Osteocyte (in vitro differentiated cells): ENCODE results near the gene ENPP7. TPM values are rescaled to one million over a fixed set of nuclear protein-coding genes. Genes with fewer than 3 reads are reported as not detected.

ENCODE experiments used
- DNase-seq: peaks from one replicate; pipeline ENCODE4 v3.0.0; 2021; ENCODE audit warnings: mixed read lengths; ENCODE audit not compliant: unreplicated experiment; ENCODE audit errors: extremely low spot score
- H3K27ac Mint-ChIP-seq: one replicate; pipeline ENCODE4 v1.8.0; 2021; ENCODE audit warnings: mild to moderate bottlenecking, mixed read lengths; ENCODE audit not compliant: unreplicated experiment
- H3K27me3 Mint-ChIP-seq: one replicate; pipeline ENCODE4 v1.8.0; 2021; ENCODE audit warnings: mixed read lengths; ENCODE audit not compliant: unreplicated experiment
- H3K36me3 Mint-ChIP-seq: one replicate; pipeline ENCODE4 v1.8.0; 2021; ENCODE audit warnings: mixed read lengths; ENCODE audit not compliant: unreplicated experiment
- H3K4me1 Mint-ChIP-seq: one replicate; pipeline ENCODE4 v1.8.0; 2021; ENCODE audit warnings: mixed read lengths; ENCODE audit not compliant: unreplicated experiment
- H3K4me3 Mint-ChIP-seq: one replicate; pipeline ENCODE4 v1.8.0; 2021; ENCODE audit warnings: mild to moderate bottlenecking, moderate library complexity, mixed read lengths; ENCODE audit not compliant: unreplicated experiment
- H3K9me3 Mint-ChIP-seq: one replicate; pipeline ENCODE4 v1.8.0; 2021; ENCODE audit warnings: mixed read lengths; ENCODE audit not compliant: unreplicated experiment
- long read RNA-seq: library from polyadenylated mRNA; unstranded; transcript quantifications from one replicate; pipeline ENCODE4 v2.0.0, GENCODE V29; 2021
- total RNA-seq: library from RNA; stranded (reverse); gene quantifications from 2 replicates; pipeline ENCODE4 v1.2.1, GENCODE V29; 2021
- TF ChIP-seq, protein P1 (sequence below): fragments of 200-600 bp; sonication (generic); IDR thresholded peaks from 2 replicates; pipeline ENCODE4 v1.5.0; 2021; ENCODE audit warnings: antibody characterized with exemption, mild to moderate bottlenecking, moderate library complexity

ENPP7 gene
- not detected in 2 replicates for total RNA-seq
- long read RNA-seq, result 0 reads

- no peaks in the 10 kb centered on the region for H3K27me3 Mint-ChIP-seq
- no peak within 1 kb of the TSS for H3K27ac Mint-ChIP-seq
- no peaks in the 10 kb centered on the region for H3K36me3 Mint-ChIP-seq
- H3K4me3 Mint-ChIP-seq, result no peak within 1 kb of the TSS
- DNase-seq, result no peak
- peaks cover 15% of the 10 kb centered on the region for H3K4me1 Mint-ChIP-seq
- H3K9me3 Mint-ChIP-seq, result no peaks in the 10 kb centered on the region
- TF ChIP-seq, protein P1, sequence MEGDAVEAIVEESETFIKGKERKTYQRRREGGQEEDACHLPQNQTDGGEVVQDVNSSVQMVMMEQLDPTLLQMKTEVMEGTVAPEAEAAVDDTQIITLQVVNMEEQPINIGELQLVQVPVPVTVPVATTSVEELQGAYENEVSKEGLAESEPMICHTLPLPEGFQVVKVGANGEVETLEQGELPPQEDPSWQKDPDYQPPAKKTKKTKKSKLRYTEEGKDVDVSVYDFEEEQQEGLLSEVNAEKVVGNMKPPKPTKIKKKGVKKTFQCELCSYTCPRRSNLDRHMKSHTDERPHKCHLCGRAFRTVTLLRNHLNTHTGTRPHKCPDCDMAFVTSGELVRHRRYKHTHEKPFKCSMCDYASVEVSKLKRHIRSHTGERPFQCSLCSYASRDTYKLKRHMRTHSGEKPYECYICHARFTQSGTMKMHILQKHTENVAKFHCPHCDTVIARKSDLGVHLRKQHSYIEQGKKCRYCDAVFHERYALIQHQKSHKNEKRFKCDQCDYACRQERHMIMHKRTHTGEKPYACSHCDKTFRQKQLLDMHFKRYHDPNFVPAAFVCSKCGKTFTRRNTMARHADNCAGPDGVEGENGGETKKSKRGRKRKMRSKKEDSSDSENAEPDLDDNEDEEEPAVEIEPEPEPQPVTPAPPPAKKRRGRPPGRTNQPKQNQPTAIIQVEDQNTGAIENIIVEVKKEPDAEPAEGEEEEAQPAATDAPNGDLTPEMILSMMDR, result no peak
Observed at GRCh38 chr17:79730769-79731483, at the start of gene ENPP7. Gene ENPP7, plus strand, starts transcription at chr17:79730943. Its CDS starts 197 bp downstream, at chr17:79731140.

DNA sequence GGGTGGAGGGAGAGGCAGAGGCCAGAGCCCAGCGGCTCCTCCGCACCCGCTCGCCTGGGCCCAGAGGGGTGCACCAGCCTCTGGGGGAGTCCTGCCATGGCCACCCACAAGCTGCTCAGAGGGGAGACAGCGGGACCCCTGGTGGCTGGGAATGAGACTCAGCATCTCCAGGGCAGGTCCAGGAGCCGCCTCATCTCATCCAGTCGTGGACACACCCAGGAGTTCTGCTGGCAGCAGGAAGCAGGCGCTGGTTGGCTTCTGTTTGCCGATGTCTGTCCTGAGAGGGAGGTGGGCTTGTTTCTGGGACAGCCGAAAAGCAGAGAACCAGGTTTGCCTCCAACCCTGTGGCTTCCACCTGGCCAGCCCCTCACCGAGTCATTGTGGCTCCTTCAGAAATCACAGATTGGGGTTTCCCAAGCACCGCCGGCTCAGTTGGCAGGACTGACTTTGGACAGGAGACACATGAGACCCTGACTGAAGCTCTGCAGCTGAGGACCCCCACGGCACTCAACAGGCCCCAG, 49.6 kb upstream of the ENPP7 start:
- H3K27me3 Mint-ChIP-seq, result peaks cover 50% of the 10 kb centered on the region

DNA sequence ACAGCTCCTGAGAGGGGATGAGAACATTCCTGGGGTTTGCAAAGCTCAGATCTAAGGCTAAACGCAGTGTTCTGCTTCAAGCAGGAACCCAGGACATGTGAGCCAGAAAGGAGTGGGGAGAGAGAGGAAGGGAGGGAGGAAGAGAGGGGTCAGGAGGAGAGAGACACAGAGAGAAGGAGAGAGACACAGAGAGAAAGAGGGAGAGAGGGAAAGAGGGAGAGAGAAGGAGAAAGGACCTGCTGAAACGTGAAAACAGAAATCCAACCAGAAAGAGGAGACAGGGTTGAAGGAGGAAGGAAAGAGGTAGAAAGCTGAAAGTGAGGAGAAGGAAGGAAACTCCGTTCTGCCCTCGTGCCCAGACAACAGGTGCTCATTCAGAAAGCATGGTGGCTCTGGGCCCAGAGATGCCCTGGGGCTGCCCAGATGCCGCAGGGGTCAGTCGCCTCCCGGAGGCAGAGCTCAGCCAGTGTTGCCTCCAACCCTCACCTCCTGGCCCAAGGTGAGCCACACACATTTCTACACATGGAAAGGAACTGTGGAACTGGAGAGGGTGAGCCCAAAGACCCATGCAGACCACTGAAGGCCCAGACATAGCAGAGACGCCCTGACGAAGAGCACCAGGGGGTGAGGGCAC, 49.0 kb upstream of the ENPP7 start:
- no peak overlapping the region for H3K27ac Mint-ChIP-seq
- no peak overlapping the region for H3K4me3 Mint-ChIP-seq
- peaks cover 50% of the 10 kb centered on the region for H3K27me3 Mint-ChIP-seq
- H3K9me3 Mint-ChIP-seq, result no peaks in the 10 kb centered on the region
- no peaks in the 10 kb centered on the region for H3K4me1 Mint-ChIP-seq
- TF ChIP-seq, protein P1, result no peak
- DNase-seq, result no peak
- no peaks in the 10 kb centered on the region for H3K36me3 Mint-ChIP-seq

More for the DNA sequence above, 49.6 kb upstream of the ENPP7 start:
- no peaks in the 10 kb centered on the region for H3K9me3 Mint-ChIP-seq
- H3K4me1 Mint-ChIP-seq, result no peaks in the 10 kb centered on the region
- no peak overlapping the region for H3K27ac Mint-ChIP-seq
- H3K4me3 Mint-ChIP-seq, result no peak overlapping the region
- H3K36me3 Mint-ChIP-seq, result no peaks in the 10 kb centered on the region
- TF ChIP-seq, protein P1, result no peak
- no peak for DNase-seq

GRCh38 chr17:79683365-79683764, 47.4 kb upstream of the ENPP7 start:
- H3K27me3 Mint-ChIP-seq, result peaks cover 52% of the 10 kb centered on the region
- no peaks in the 10 kb centered on the region for H3K36me3 Mint-ChIP-seq
- no peak for DNase-seq

More at GRCh38 chr17:79683365-79683764, 47.4 kb upstream of the ENPP7 start:
- Mint-ChIP-seq H3K4me1 (no peaks in the 10 kb centered on the region), H3K9me3 (no peaks in the 10 kb centered on the region), H3K27ac (no peak overlapping the region), H3K4me3 (no peak overlapping the region)
- TF ChIP-seq, protein P1, result no peak
